Measurements from ENCODE around the gene ENPP3.

- TF ChIP-seq EZH2 (IDR thresholded peaks at IDR 0.05; ENCODE audit: low read depth, unreplicated experiment) (no peak), CTCF (conservative IDR thresholded peaks at IDR 0.05; ENCODE audit: low read depth in 2 of 2) (no peak), POLR2AphosphoS5 (IDR thresholded peaks at IDR 0.05; ENCODE audit: low read depth) (no peak)
Observed at GRCh38 chr6:131655387-131655786, 18.3 kb downstream of the ENPP3 start.
